HG03442 (cell line): ENCODE measurements around the gene KLB.
A peak's percentile ranks its signal among the peaks of the same experiment; 100 is the strongest.

Experiments
- ATAC-seq: cut with Tn5 transposase; IDR thresholded peaks from one replicate; pipeline ENCODE4 v1.9.1; 2021; ENCODE audit warnings: mild to moderate bottlenecking, moderate library complexity; ENCODE audit not compliant: unreplicated experiment

The KLB gene

GRCh38 chr4:39458505-39459300 lies 52.0 kb downstream of the KLB start, which contains the start of the genes LIAS and RPL9:
Gene LIAS, plus strand, starts transcription at chr4:39459056. Its CDS starts 62 bp downstream, at chr4:39459118.
Gene RPL9, minus strand, starts transcription at chr4:39458922. Its CDS starts 483 bp downstream, at chr4:39458439.
- peak; percentile 86 for ATAC-seq

GRCh38 chr4:39464886-39465501 lies 58.3 kb downstream of the KLB start:
- ATAC-seq = no peak

- no peak for ATAC-seq
Measured at GRCh38 chr4:39466747-39467146, 60.0 kb downstream of the KLB start.

GRCh38 chr4:39467464-39467863 lies 60.7 kb downstream of the KLB start:
- ATAC-seq = no peak

- peak; percentile 87 for ATAC-seq
Measured at GRCh38 chr4:39469429-39470077, 62.8 kb downstream of the KLB start.

- no peak for ATAC-seq
Measured at GRCh38 chr4:39470402-39470801, 63.7 kb downstream of the KLB start.

- ATAC-seq = no peak
Measured at GRCh38 chr4:39472396-39472795, 65.7 kb downstream of the KLB start.

GRCh38 chr4:39476187-39476895 lies 69.6 kb downstream of the KLB start:
- ATAC-seq = no peak

- ATAC-seq = no peak
Measured at GRCh38 chr4:39480251-39480650, 73.5 kb downstream of the KLB start.

GRCh38 chr4:39480902-39481695 lies 74.4 kb downstream of the KLB start:
- ATAC-seq = no peak

- ATAC-seq = no peak
Measured at GRCh38 chr4:39484582-39485272, 78.0 kb downstream of the KLB start.

GRCh38 chr4:39486221-39486804 lies 79.6 kb downstream of the KLB start:
- ATAC-seq = no peak

- no peak for ATAC-seq
Measured at GRCh38 chr4:39490322-39490721, 83.6 kb downstream of the KLB start.

- ATAC-seq = no peak
Measured at GRCh38 chr4:39494354-39494753, 87.6 kb downstream of the KLB start.

GRCh38 chr4:39495446-39496213 lies 88.9 kb downstream of the KLB start:
- ATAC-seq = no peak

GRCh38 chr4:39497909-39498726 lies 91.4 kb downstream of the KLB start:
- no peak for ATAC-seq

- no peak for ATAC-seq
Measured at GRCh38 chr4:39498727-39499020, 91.9 kb downstream of the KLB start.
